AG04449 (cell line): ENCODE results near the gene TMEM150B.

Source experiments
- CTCF ChIA-PET: fragments of 350-600 bp; formaldehyde crosslinking; extraction: SDS; loops from one replicate; lab custom pipeline; 2021; ENCODE audit warnings: antibody characterized with exemption; lab: Yijun Ruan, JAX
- POLR2A ChIA-PET: fragments of 400-600, 350-600 bp; formaldehyde crosslinking; extraction: SDS; loops from one replicate; lab custom pipeline; 2020; ENCODE audit warnings: antibody characterized with exemption, inconsistent platforms; lab: Yijun Ruan, JAX
- DNase-seq: peaks from one replicate; pipeline ENCODE4 v3.0.0-alpha.2; 2010; ENCODE audit warnings: low read depth, low spot score
- H3K4me3 ChIP-seq: 2 replicates; pipeline ENCODE4 v1.5.1; 2011; ENCODE audit warnings: low read depth, mild to moderate bottlenecking, control low read depth, low read length
- CTCF ChIP-seq: IDR thresholded peaks from one replicate; pipeline ENCODE4 v1.5.1; 2011; ENCODE audit warnings: mild to moderate bottlenecking, moderate library complexity, low read length, control low read depth, inconsistent platforms; ENCODE audit not compliant: insufficient read depth; ENCODE audit errors: missing control alignments

TMEM150B gene

GRCh38 chr19:55325172-55325571 is at the start of gene TMEM150B:
Gene TMEM150B (minus strand): TSS chr19:55325341. CDS start chr19:55321036, 4,305 bp downstream.
- no peak for DNase-seq
- ChIA-PET CTCF (interaction anchor here (0.9 to 14.1 kb wide), 2 partner anchors 22 to 32 kb away, joined by 5 to 135 read pairs; no protein-coding TSS in a partner anchor), POLR2A (no interaction called here)
- no peak within 1 kb of the TSS for H3K4me3 ChIP-seq
- no peak for TF ChIP-seq CTCF

GRCh38 chr19:55373993-55374757 is 49.0 kb upstream of the TMEM150B start:
- ChIA-PET POLR2A (interaction anchor here (0.6 kb wide), 1 partner anchor 34 kb away, joined by 3 read pairs; the partner anchor contains the start of gene UBE2S), CTCF (no interaction called here)
- no peak for DNase-seq
- TF ChIP-seq CTCF = no peak
- no peak overlapping the region for H3K4me3 ChIP-seq

GRCh38 chr19:55373306-55373992 is 48.3 kb upstream of the TMEM150B start:
- no peak overlapping the region for H3K4me3 ChIP-seq
- ChIA-PET CTCF (interaction anchor here (2.1 to 2.4 kb wide), 2 partner anchors 10 to 71 kb away, joined by 12 to 14 read pairs; partner anchors contain the start of gene TMEM238), POLR2A (interaction anchor here (0.9 to 1.1 kb wide), 3 partner anchors 10 to 34 kb away, joined by 3 to 7 read pairs (median 3); partner anchors contain the start of gene GARIN5B)
- TF ChIP-seq CTCF = no peak
- no peak for DNase-seq

- ChIA-PET POLR2A (interaction anchor here (0.9 to 1.1 kb wide), 4 partner anchors 9 to 35 kb away, joined by 3 to 7 read pairs (median 3); partner anchors contain the start of genes GARIN5B and UBE2S), CTCF (interaction anchor here (2.1 to 2.4 kb wide), 2 partner anchors 11 to 70 kb away, joined by 12 to 14 read pairs; partner anchors contain the start of gene TMEM238)
- DNase-seq = no peak
- no peak overlapping the region for H3K4me3 ChIP-seq
- no peak for TF ChIP-seq CTCF
Observed at GRCh38 chr19:55372316-55373081, 47.4 kb upstream of the TMEM150B start.

- peak within 1 kb of the TSS; percentile 74 for H3K4me3 ChIP-seq
- no peak for TF ChIP-seq CTCF
- ChIA-PET POLR2A (interaction anchor here (0.6 to 2.3 kb wide), 6 partner anchors 11 to 154 kb away, joined by 3 to 18 read pairs (median 4); partner anchors contain the start of genes HSPBP1, KMT5C, PPP6R1 and UBE2S), CTCF (interaction anchor here (1.5 to 2.9 kb wide), 2 partner anchors 14 to 211 kb away, joined by 3 to 11 read pairs; partner anchors contain the start of gene TMEM238)
- DNase-seq = no peak
Observed at GRCh38 chr19:55370305-55370988, 45.3 kb upstream of the TMEM150B start, which contains the start of gene IL11. Gene IL11 (minus strand): TSS chr19:55370463. CDS start chr19:55370310, 153 bp downstream.
